A549 (cell line): ENCODE measurements around the gene METTL21C. TPM values are rescaled to one million over a fixed set of nuclear protein-coding genes. Genes with fewer than 3 reads are reported as not detected.

Source experiments
- ATAC-seq, 2 experiments: fragments of 200-7000 bp in 1 of 2; fragments of >200 bp in 1 of 2; cut with Nextera tagmentation in 1 of 2; cut with Tn5 transposase in 1 of 2; 3 replicates each; pipeline versions ENCODE4 v1.8.0 to v1.9.1; 2018 to 2020; ENCODE audit warnings: mild to moderate bottlenecking in 1 of 2, moderate library complexity in 1 of 2
- CTCF ChIA-PET: fragments of 300-600 bp; sonication (Branson Sonifier 250); formaldehyde crosslinking; extraction: SDS; loops from one replicate; lab custom pipeline; 2021; ENCODE audit warnings: antibody characterized with exemption, inconsistent platforms; lab: Yijun Ruan, JAX
- POLR2A ChIA-PET: fragments of 350-600 bp; formaldehyde crosslinking; extraction: SDS; loops from one replicate; lab custom pipeline; 2021; ENCODE audit warnings: antibody characterized with exemption, inconsistent platforms; lab: Yijun Ruan, JAX
- DNase-seq, 2 experiments: peaks; one replicate each; pipeline versions ENCODE4 v3.0.0 to v3.0.0-alpha.2; 2011 to 2016; ENCODE audit warnings: low read depth in 1 of 2, low spot score in 1 of 2
- FAIRE-seq: peaks from 2 replicates; lab custom pipeline; 2011; peaks lifted over from hg19 to GRCh38; lab: Jason Lieb, UNC
- H3K27ac ChIP-seq, 2 experiments: fragments of >200 bp; sonication (Bioruptor Twin); formaldehyde crosslinking; 3 replicates each; pipeline ENCODE4 v1.5.1; 2016 to 2017
- H3K4me1 ChIP-seq: fragments of >200 bp; sonication (Bioruptor Twin); formaldehyde crosslinking; 3 replicates; pipeline ENCODE4 v1.6.1; 2016
- H3K4me2 ChIP-seq: fragments of >200 bp; sonication (Bioruptor Twin); formaldehyde crosslinking; 3 replicates; pipeline ENCODE4 v1.6.1; 2016
- H3K4me3 ChIP-seq: fragments of >200 bp; sonication (Bioruptor Twin); formaldehyde crosslinking; 3 replicates; pipeline ENCODE4 v1.5.1; 2016
- H3K9me3 ChIP-seq: fragments of >200 bp; sonication (Bioruptor Twin); formaldehyde crosslinking; 3 replicates; pipeline ENCODE4 v1.6.1; 2016
- BCL3 ChIP-seq: fragments of >200 bp; sonication (Bioruptor Twin); formaldehyde crosslinking; IDR thresholded peaks from 3 replicates; pipeline ENCODE4 v1.6.1; 2016
- CBX2 ChIP-seq: fragments of 200-600 bp; sonication (generic); IDR thresholded peaks from 2 replicates; pipeline ENCODE4 v1.6.1; 2016; ENCODE audit warnings: low read depth, mild to moderate bottlenecking, borderline replicate concordance
- CHD4 ChIP-seq: fragments of 200-600 bp; sonication (generic); IDR thresholded peaks from 2 replicates; pipeline ENCODE4 v1.6.1; 2016; ENCODE audit warnings: antibody characterized with exemption, mild to moderate bottlenecking, borderline replicate concordance
- CTCF ChIP-seq: fragments of >200 bp; sonication (Bioruptor Twin); formaldehyde crosslinking; IDR thresholded peaks from 3 replicates; pipeline ENCODE4 v1.5.1; 2016
- EHF ChIP-seq: fragments of 250-450 bp; sonication (Bioruptor Pico); IDR thresholded peaks from 2 replicates; pipeline ENCODE4 v1.5.0; 2020; ENCODE audit warnings: mild to moderate bottlenecking
- EHMT2 ChIP-seq: fragments of 200-600 bp; sonication (generic); IDR thresholded peaks from 2 replicates; pipeline ENCODE4 v1.6.1; 2016; ENCODE audit warnings: antibody characterized with exemption, low read depth, mild to moderate bottlenecking, moderate library complexity
- ESRRA ChIP-seq: fragments of 150-350 bp; IDR thresholded peaks from 2 replicates; pipeline ENCODE4 v1.6.1; 2014; ENCODE audit warnings: mild to moderate bottlenecking, low read length, borderline replicate concordance
- FOSB ChIP-seq: fragments of 250-450 bp; sonication (Bioruptor Pico); IDR thresholded peaks from 2 replicates; pipeline ENCODE4 v1.5.0; 2020; ENCODE audit warnings: mild to moderate bottlenecking, moderate library complexity
- FOXS1 ChIP-seq: fragments of 250-450 bp; sonication (Bioruptor Pico); IDR thresholded peaks from 2 replicates; pipeline ENCODE4 v1.5.0; 2020; ENCODE audit warnings: mild to moderate bottlenecking, moderate library complexity
- GATA3 ChIP-seq: IDR thresholded peaks from 2 replicates; pipeline ENCODE4 v1.6.1; 2012; ENCODE audit warnings: borderline replicate concordance
- HMGXB4 ChIP-seq: fragments of 250-450 bp; sonication (Bioruptor Pico); IDR thresholded peaks from 2 replicates; pipeline ENCODE4 v1.5.0; 2021; ENCODE audit warnings: mild to moderate bottlenecking, moderate library complexity, borderline replicate concordance
- MAFK ChIP-seq: fragments of 450-650 bp; IDR thresholded peaks from 2 replicates; pipeline ENCODE4 v1.6.1; 2014; ENCODE audit not compliant: partially characterized antibody
- MAX ChIP-seq: IDR thresholded peaks from 2 replicates; pipeline ENCODE4 v1.6.1; 2012
- MYC ChIP-seq: IDR thresholded peaks from 2 replicates; pipeline ENCODE4 v1.6.1; 2012; ENCODE audit warnings: mild to moderate bottlenecking, inconsistent platforms, low read length, improper control_type of control experiment, borderline replicate concordance
- NFE2L2 ChIP-seq: fragments of 150-350 bp; conservative IDR thresholded peaks from 2 replicates; pipeline ENCODE4 v1.6.1; 2014; ENCODE audit warnings: low read length
- NR3C1 ChIP-seq: fragments of >200 bp; sonication (Bioruptor Twin); formaldehyde crosslinking; IDR thresholded peaks from 3 replicates; pipeline ENCODE4 v1.6.1; 2017
- POLR2AphosphoS2 ChIP-seq: conservative IDR thresholded peaks from 2 replicates; pipeline ENCODE4 v1.6.1; 2012; ENCODE audit warnings: low read length, improper control_type of control experiment, inconsistent platforms
- RAD21 ChIP-seq, 2 experiments: fragments of >200 bp in 1 of 2; sonication (Bioruptor Twin) in 1 of 2; formaldehyde crosslinking in 1 of 2; IDR thresholded peaks in 1 of 2; conservative IDR thresholded peaks in 1 of 2; 2 replicates in 1 of 2; 3 replicates in 1 of 2; pipeline ENCODE4 v1.6.1; 2012 to 2018; ENCODE audit warnings: inconsistent platforms in 1 of 2
- SREBF2 ChIP-seq: fragments of 450-650 bp; IDR thresholded peaks from 2 replicates; pipeline ENCODE4 v1.6.1; 2014; ENCODE audit warnings: mild to moderate bottlenecking, moderate library complexity
- TFCP2L1 ChIP-seq: fragments of 250-450 bp; sonication (Bioruptor Pico); IDR thresholded peaks from 2 replicates; pipeline ENCODE4 v1.5.0; 2021; ENCODE audit warnings: mild to moderate bottlenecking
- ZFP36 ChIP-seq: fragments of 450-650 bp; IDR thresholded peaks from 2 replicates; pipeline ENCODE4 v1.6.1; 2014; ENCODE audit warnings: borderline replicate concordance; ENCODE audit not compliant: partially characterized antibody
- WGBS: methylation state at CpG from one replicate; pipeline ENCODE4 v1.1.6; 2017; ENCODE audit errors: missing lambda C conversion rate; 5-methylcytosine and 5-hydroxymethylcytosine counted together
- polyA plus RNA-seq, 4 experiments: library from polyadenylated mRNA; depleted of rRNA in 3 of 4; stranded (reverse); fragments of >200 nt; fragmentation: RNase III in 1 of 4; extraction: RNeasy Plus Mini Kit Qiagen cat#74134 plus additional on column Dnase treatment in 1 of 4; gene quantifications; 2 replicates in 3 of 4; 3 replicates in 1 of 4; pipeline ENCODE4 v1.2.3, GENCODE V29; 2011 to 2017
- TF ChIP-seq, protein P1 (sequence below): fragments of 450-650 bp; IDR thresholded peaks from 2 replicates; pipeline ENCODE4 v1.6.1; 2014; ENCODE audit warnings: antibody characterized with exemption
- TF ChIP-seq, protein P2 (sequence below): fragments of 250-450 bp; sonication (Bioruptor Pico); IDR thresholded peaks from 2 replicates; pipeline ENCODE4 v1.5.0; 2020; ENCODE audit warnings: low read depth, mild to moderate bottlenecking, moderate library complexity

The METTL21C gene
- polyA plus RNA-seq, 2 of the 4 experiments (the other 2 are of a cell fraction): not detected

GRCh38 chr13:102704238-102705058 is 9.6 kb upstream of the METTL21C start:
- no peak for FAIRE-seq
- Histone ChIP-seq H3K4me2 (peak overlapping the region; percentile 5; the same call in 1 of the 3 replicates), H3K9me3 (peaks cover 2% of the 10 kb centered on the region; the same call in 1 of the 3 replicates), H3K4me3 (no peak overlapping the region), H3K27ac (no peak overlapping the region), H3K4me1 (peaks cover 6% of the 10 kb centered on the region; the same call in 1 of the 3 replicates)
- ATAC-seq: no peak
- TF ChIP-seq FOXS1 (CRISPR knock-in tag) (no peak), GATA3 (no peak), EHF (CRISPR knock-in tag) (no peak), POLR2AphosphoS2 (no peak), CTCF (no peak), CHD4 (no peak), MYC (no peak), BCL3 (no peak), ESRRA (no peak), TFCP2L1 (CRISPR knock-in tag) (no peak)
- POLR2A ChIA-PET: interaction anchor here (0.6 to 1.7 kb wide), 2 partner anchors 108 to 113 kb away, joined by 4 read pairs; no protein-coding TSS in a partner anchor
- no peak for DNase-seq
- CTCF ChIA-PET: interaction anchor here (1.0 to 2.3 kb wide), 2 partner anchors 21 to 124 kb away, joined by 3 to 9 read pairs; no protein-coding TSS in a partner anchor
- WGBS: 59% methylated on average over 6 of the region's 6 CpGs

GRCh38 chr13:102703726-102704035 is 8.8 kb upstream of the METTL21C start:
- H3K4me2 ChIP-seq: no peak overlapping the region
- no peak for FAIRE-seq
- TF ChIP-seq ZFP36 (no peak), MAX (no peak), EHMT2 (no peak), MAFK (no peak), FOSB (no peak)
- TF ChIP-seq, all 56 proteins: peak for 0
- CTCF ChIA-PET: interaction anchor here (2.3 kb wide), 1 partner anchor 21 kb away, joined by 9 read pairs; no protein-coding TSS in a partner anchor
- H3K4me1 ChIP-seq: peaks cover 6% of the 10 kb centered on the region; the same call in 1 of the 3 replicates
- no peak overlapping the region for H3K27ac ChIP-seq
- H3K9me3 ChIP-seq: no peaks in the 10 kb centered on the region
- POLR2A ChIA-PET: interaction anchor here (0.6 to 1.7 kb wide), 2 partner anchors 108 to 112 kb away, joined by 4 read pairs; no protein-coding TSS in a partner anchor
- ATAC-seq: no peak
- no peak overlapping the region for H3K4me3 ChIP-seq
- DNase-seq: no peak

DNA sequence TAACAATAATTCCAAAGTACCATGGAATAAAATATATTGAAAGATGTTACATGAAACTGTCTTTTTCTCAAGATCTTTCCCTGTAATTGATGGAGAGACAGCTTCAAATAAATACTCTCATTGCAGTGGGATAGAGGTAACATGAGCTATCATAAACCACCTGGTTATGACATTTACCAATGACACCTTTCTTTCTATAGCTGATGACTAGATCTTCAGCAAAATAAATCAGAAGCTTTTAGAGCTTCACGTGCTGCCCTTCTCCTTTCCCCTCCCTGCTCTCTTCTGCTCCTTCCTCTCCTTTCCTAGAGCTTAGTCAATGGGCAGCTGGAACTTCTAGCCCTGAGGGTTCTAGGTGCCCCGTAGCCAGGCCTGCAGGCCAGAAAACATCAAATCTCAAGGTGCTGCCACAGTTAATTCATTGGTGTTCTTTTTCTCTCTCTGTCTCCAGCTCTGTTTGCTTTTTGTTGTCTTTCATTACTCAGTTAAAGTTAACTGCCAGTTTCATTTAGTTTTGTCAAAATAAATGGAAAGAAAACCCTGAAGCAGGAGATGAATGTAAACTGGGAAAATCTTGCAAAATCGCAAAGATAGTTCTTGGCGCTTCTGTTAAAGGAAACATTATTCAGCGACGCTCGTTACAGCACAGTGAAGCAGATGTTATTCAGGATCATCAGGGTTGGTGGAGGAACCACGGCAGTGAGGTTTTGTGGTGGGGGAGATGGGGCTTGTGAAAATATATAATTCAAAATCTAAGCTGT is 8.3 kb upstream of the METTL21C start:
- WGBS: 77% methylated on average over 8 of the region's 8 CpGs
- Histone ChIP-seq H3K4me1 (peaks cover 6% of the 10 kb centered on the region; the same call in 1 of the 3 replicates), H3K27ac (no peak overlapping the region), H3K4me2 (no peak overlapping the region), H3K4me3 (no peak overlapping the region), H3K9me3 (no peaks in the 10 kb centered on the region)
- ChIA-PET CTCF (interaction anchor here (2.3 kb wide), 1 partner anchor 22 kb away, joined by 9 read pairs; no protein-coding TSS in a partner anchor), POLR2A (interaction anchor here (1.7 kb wide), 1 partner anchor 107 kb away, joined by 4 read pairs; no protein-coding TSS in a partner anchor)
- no peak for ATAC-seq
- FAIRE-seq: no peak
- no peak for DNase-seq
- TF ChIP-seq CBX2: no peak
- no peak for TF ChIP-seq NFE2L2
- TF ChIP-seq, protein P1, sequence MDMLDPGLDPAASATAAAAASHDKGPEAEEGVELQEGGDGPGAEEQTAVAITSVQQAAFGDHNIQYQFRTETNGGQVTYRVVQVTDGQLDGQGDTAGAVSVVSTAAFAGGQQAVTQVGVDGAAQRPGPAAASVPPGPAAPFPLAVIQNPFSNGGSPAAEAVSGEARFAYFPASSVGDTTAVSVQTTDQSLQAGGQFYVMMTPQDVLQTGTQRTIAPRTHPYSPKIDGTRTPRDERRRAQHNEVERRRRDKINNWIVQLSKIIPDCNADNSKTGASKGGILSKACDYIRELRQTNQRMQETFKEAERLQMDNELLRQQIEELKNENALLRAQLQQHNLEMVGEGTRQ: no peak
- TF ChIP-seq NR3C1: no peak
- no peak for TF ChIP-seq EHF (CRISPR knock-in tag)
- TF ChIP-seq, protein P2, sequence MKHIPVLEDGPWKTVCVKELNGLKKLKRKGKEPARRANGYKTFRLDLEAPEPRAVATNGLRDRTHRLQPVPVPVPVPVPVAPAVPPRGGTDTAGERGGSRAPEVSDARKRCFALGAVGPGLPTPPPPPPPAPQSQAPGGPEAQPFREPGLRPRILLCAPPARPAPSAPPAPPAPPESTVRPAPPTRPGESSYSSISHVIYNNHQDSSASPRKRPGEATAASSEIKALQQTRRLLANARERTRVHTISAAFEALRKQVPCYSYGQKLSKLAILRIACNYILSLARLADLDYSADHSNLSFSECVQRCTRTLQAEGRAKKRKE (CRISPR knock-in tag): no peak
- no peak for TF ChIP-seq HMGXB4 (CRISPR knock-in tag)
- TF ChIP-seq RAD21 (conservative IDR thresholded peaks at IDR 0.05 in 1 of 2, IDR thresholded peaks at IDR 0.05 in 1 of 2): no peak
- no peak for TF ChIP-seq SREBF2
- no peak for TF ChIP-seq BCL3
